H1 (cell line): ENCODE measurements around the gene ARMH1. TPM values are rescaled to one million over a fixed set of nuclear protein-coding genes. Genes with fewer than 3 reads are reported as not detected.

Experiments used
- CTCF ChIA-PET: fragments of 300-600 bp; sonication (Branson Sonifier 250); formaldehyde crosslinking; loops from one replicate; lab custom pipeline; 2021; ENCODE audit not compliant: partially characterized antibody; lab: Charles Lee
- POLR2A ChIA-PET: fragments of 300-600 bp; sonication (Branson Sonifier 250); formaldehyde crosslinking; loops from one replicate; lab custom pipeline; 2021; ENCODE audit warnings: inconsistent platforms; ENCODE audit not compliant: partially characterized antibody; lab: Charles Lee
- DNase-seq, 2 experiments: peaks; one replicate each; pipeline versions ENCODE4 v3.0.0 to v3.0.0-alpha.2; 2010 to 2022; ENCODE audit warnings: low spot score in 2 of 2, low read depth in 1 of 2, mixed read lengths in 1 of 2
- FAIRE-seq: peaks from 2 replicates; lab custom pipeline; 2011; peaks lifted over from hg19 to GRCh38; lab: Jason Lieb, UNC
- H2AFZ ChIP-seq: 2 replicates; pipeline ENCODE4 v1.8.1; 2012; ENCODE audit warnings: low read length, inconsistent platforms
- H2AK5ac ChIP-seq: 2 replicates; pipeline ENCODE4 v1.6.1; 2013; ENCODE audit warnings: low read depth, low read length
- H2BK120ac ChIP-seq: replicated peaks from 2 replicates; pipeline ENCODE3; 2013; ENCODE audit warnings: low read depth, low read length, inconsistent platforms
- H2BK12ac ChIP-seq: 2 replicates; pipeline ENCODE4 v1.6.1; 2013; ENCODE audit warnings: low read depth, low read length
- H2BK15ac ChIP-seq: 2 replicates; pipeline ENCODE4 v1.6.1; 2013; ENCODE audit warnings: low read length
- H2BK20ac ChIP-seq: 2 replicates; pipeline ENCODE4 v1.6.1; 2013; ENCODE audit warnings: low read length
- H2BK5ac ChIP-seq: 2 replicates; pipeline ENCODE4 v1.6.1; 2013; ENCODE audit warnings: low read depth, low read length
- H3K14ac ChIP-seq: 2 replicates; pipeline ENCODE4 v1.6.1; 2013; ENCODE audit warnings: inconsistent platforms; ENCODE audit not compliant: insufficient read length
- H3K18ac ChIP-seq: 2 replicates; pipeline ENCODE4 v1.6.1; 2013; ENCODE audit warnings: low read length; ENCODE audit errors: extremely low read depth
- H3K23ac ChIP-seq: 2 replicates; pipeline ENCODE4 v1.6.1; 2013; ENCODE audit warnings: inconsistent platforms; ENCODE audit not compliant: insufficient read length
- H3K23me2 ChIP-seq: 2 replicates; pipeline ENCODE4 v1.6.1; 2013; ENCODE audit warnings: low read depth, low read length
- H3K27ac ChIP-seq: 2 replicates; pipeline ENCODE4 v1.6.1; 2011; ENCODE audit warnings: low read depth, low read length, inconsistent platforms
- H3K27me3 ChIP-seq, 4 experiments: replicated peaks in 1 of 4; 1 replicate in 1 of 4; 2 replicates in 3 of 4; pipeline versions ENCODE4 v1.6.1 to v1.8.1; 2011 to 2013; ENCODE audit warnings: low read length in 3 of 4, mild to moderate bottlenecking in 3 of 4, inconsistent platforms in 2 of 4, mixed read lengths in 2 of 4, moderate library complexity in 1 of 4; ENCODE audit not compliant: control insufficient read depth in 3 of 4, insufficient read depth in 3 of 4; ENCODE audit errors: extremely low read depth in 1 of 4
- H3K36me3 ChIP-seq, 4 experiments: 2 replicates each; pipeline versions ENCODE4 v1.6.1 to v1.8.1; 2011 to 2013; ENCODE audit warnings: mild to moderate bottlenecking in 4 of 4, low read length in 3 of 4, moderate library complexity in 2 of 4, control low read depth in 1 of 4, inconsistent platforms in 1 of 4; ENCODE audit not compliant: insufficient read depth in 4 of 4, control insufficient read depth in 2 of 4
- H3K4ac ChIP-seq: replicated peaks from 2 replicates; pipeline ENCODE3; 2013; ENCODE audit warnings: low read length, low read depth, mixed read lengths, inconsistent platforms; ENCODE audit not compliant: insufficient read length
- H3K4me1 ChIP-seq, 4 experiments: replicated peaks in 1 of 4; 1 replicate in 1 of 4; 2 replicates in 3 of 4; pipeline versions ENCODE4 v1.6.1 to v1.8.1; 2011 to 2013; ENCODE audit warnings: low read length in 3 of 4, inconsistent platforms in 2 of 4, mixed read lengths in 1 of 4; ENCODE audit not compliant: insufficient read depth in 4 of 4, control insufficient read depth in 3 of 4
- H3K4me2 ChIP-seq, 2 experiments: 2 replicates each; pipeline versions ENCODE4 v1.6.1 to v1.8.1; 2011 to 2013; ENCODE audit warnings: low read depth in 2 of 2, low read length in 2 of 2, control low read depth in 1 of 2, inconsistent platforms in 1 of 2, mild to moderate bottlenecking in 1 of 2; ENCODE audit not compliant: insufficient read depth in 1 of 2
- H3K4me3 ChIP-seq, 4 experiments: fragments of 200-600, 300-600 bp in 1 of 4; sonication (generic), shearing (Covaris generic), sonication (Bioruptor Twin) in 1 of 4; 2 replicates each; pipeline versions ENCODE4 v1.5.1 to v1.8.1; 2011 to 2016; ENCODE audit warnings: low read length in 4 of 4, low read depth in 3 of 4, control low read depth in 2 of 4, inconsistent platforms in 2 of 4, mild to moderate bottlenecking in 2 of 4, mixed read lengths in 1 of 4, moderate library complexity in 1 of 4; ENCODE audit not compliant: insufficient read depth in 2 of 4; ENCODE audit errors: extremely low read depth in 1 of 4
- H3K56ac ChIP-seq: replicated peaks from 2 replicates; pipeline ENCODE3; 2013; ENCODE audit warnings: low read depth, mild to moderate bottlenecking, mixed read lengths, low read length, inconsistent platforms; ENCODE audit not compliant: insufficient read length
- H3K79me1 ChIP-seq: 2 replicates; pipeline ENCODE4 v1.6.1; 2013; ENCODE audit warnings: low read depth, low read length, control low read depth
- H3K79me2 ChIP-seq, 2 experiments: 2 replicates each; pipeline versions ENCODE4 v1.6.1 to v1.8.1; 2012 to 2013; ENCODE audit warnings: low read length in 2 of 2, mild to moderate bottlenecking in 2 of 2, inconsistent platforms in 1 of 2; ENCODE audit not compliant: insufficient read depth in 2 of 2, control insufficient read depth in 1 of 2
- H3K9ac ChIP-seq, 4 experiments: replicated peaks in 1 of 4; 1 replicate in 1 of 4; 2 replicates in 3 of 4; pipeline versions ENCODE4 v1.6.1 to v1.8.1; 2011 to 2013; ENCODE audit warnings: low read depth in 3 of 4, low read length in 3 of 4, control low read depth in 2 of 4, mild to moderate bottlenecking in 2 of 4, moderate library complexity in 2 of 4, inconsistent platforms in 1 of 4; ENCODE audit errors: extremely low read depth in 1 of 4
- H3K9me3 ChIP-seq, 2 experiments: 2 replicates each; pipeline versions ENCODE4 v1.6.1 to v1.8.1; 2012 to 2013; ENCODE audit warnings: mild to moderate bottlenecking in 2 of 2, moderate library complexity in 2 of 2, control low read depth in 1 of 2, inconsistent platforms in 1 of 2, low read depth in 1 of 2, low read length in 1 of 2, mixed read lengths in 1 of 2; ENCODE audit not compliant: insufficient read depth in 2 of 2
- H4K20me1 ChIP-seq, 2 experiments: replicated peaks in 1 of 2; 2 replicates each; pipeline versions ENCODE3 to v1.8.1; 2011 to 2013; ENCODE audit warnings: inconsistent platforms in 2 of 2, low read length in 2 of 2, mild to moderate bottlenecking in 1 of 2; ENCODE audit not compliant: insufficient read depth in 2 of 2, control insufficient read depth in 1 of 2
- H4K5ac ChIP-seq: 2 replicates; pipeline ENCODE4 v1.6.1; 2013; ENCODE audit warnings: low read length, low read depth, mixed read lengths, inconsistent platforms; ENCODE audit not compliant: insufficient read length
- H4K8ac ChIP-seq: 2 replicates; pipeline ENCODE4 v1.8.0; 2013; ENCODE audit warnings: mild to moderate bottlenecking, moderate library complexity, low read length, inconsistent platforms; ENCODE audit not compliant: insufficient read depth; ENCODE audit errors: extremely low read depth
- H4K91ac ChIP-seq: replicated peaks from 2 replicates; pipeline ENCODE3; 2013; ENCODE audit warnings: low read length, mixed read lengths, inconsistent platforms; ENCODE audit not compliant: insufficient read length
- CEBPB ChIP-seq: IDR thresholded peaks from 2 replicates; pipeline ENCODE4 v1.6.1; 2012; ENCODE audit warnings: low read depth, low read length
- E2F6 ChIP-seq: IDR thresholded peaks from 2 replicates; pipeline ENCODE4 v1.6.1; 2012; ENCODE audit warnings: inconsistent platforms
- HDAC2 ChIP-seq, 2 experiments: fragments of 300-600 bp in 1 of 2; sonication (generic) in 1 of 2; IDR thresholded peaks; 2 replicates each; pipeline ENCODE4 v1.6.1; 2011 to 2012; ENCODE audit warnings: low read depth in 2 of 2, low read length in 2 of 2, mild to moderate bottlenecking in 2 of 2, moderate library complexity in 2 of 2, borderline replicate concordance in 1 of 2, inconsistent platforms in 1 of 2
- JUND ChIP-seq: IDR thresholded peaks from 2 replicates; pipeline ENCODE4 v1.6.1; 2011; ENCODE audit warnings: mild to moderate bottlenecking, improper control_type of control experiment, low read length
- SP1 ChIP-seq: IDR thresholded peaks from 2 replicates; pipeline ENCODE4 v1.6.1; 2011; ENCODE audit warnings: low read depth, low read length
- WGBS, 2 experiments: shearing (Covaris generic) in 1 of 2; methylation state at CpG; one replicate each; pipeline versions ENCODE4 v1.1.6 to v1.1.7; 2013 to 2015; ENCODE audit warnings: low lambda C conversion rate in 2 of 2, mixed read lengths in 2 of 2, inconsistent platforms in 1 of 2, low coverage in 1 of 2, missing lambda C conversion rate in 1 of 2; ENCODE audit not compliant: insufficient replicate concordance in 2 of 2, insufficient coverage in 1 of 2, insufficient read length in 1 of 2; ENCODE audit errors: extremely low coverage in 1 of 2, missing lambda C conversion rate in 1 of 2; 5-methylcytosine and 5-hydroxymethylcytosine counted together
- polyA plus RNA-seq, 7 experiments: library from polyadenylated mRNA; depleted of rRNA in 3 of 7; stranded (reverse) in 5 of 7; unstranded in 2 of 7; fragments of >200 nt in 5 of 7; fragments of 200-250 nt in 2 of 7; gene quantifications; 1 replicate in 5 of 7; 2 replicates in 1 of 7; 4 replicates in 1 of 7; pipeline versions ENCODE4 v1.2.1 to v1.2.3, GENCODE V29; 2011 to 2013; ENCODE audit warnings: missing spikeins in 2 of 7, mixed read lengths in 2 of 7
- total RNA-seq: library from RNA; stranded (reverse); fragmentation: NEBNext Ultra II Directional; extraction: Animal tissue kit (Norgen Biotek cat#: 25700); gene quantifications from 2 replicates; pipeline ENCODE4 v1.2.1, GENCODE V29; 2021

ARMH1 gene
- total and polyA plus RNA-seq, 2 of the 8 experiments (the other 6 are each of a cell fraction or from before 2014, with no cell fraction given) = 0.82 to 0.85 TPM

GRCh38 chr1:44632598-44632997, 41.9 kb upstream of the ARMH1 start:
- no peak for TF ChIP-seq JUND
- 0 out of 4 replicates have a peak, but pooled peaks of 1 of the 2 experiments have one; percentile 36 for TF ChIP-seq HDAC2 (IDR thresholded peaks at IDR 0.05; ENCODE audit: borderline replicate concordance in 1 of 2, low read depth in 2 of 2, low read length in 2 of 2)
- no peak for TF ChIP-seq SP1
- TF ChIP-seq E2F6 = no peak
- no peak for TF ChIP-seq CEBPB
- Histone ChIP-seq H3K79me1 (peaks cover 15% of the 10 kb centered on the region), H3K27ac (peak overlapping the region; percentile 96), H3K4me1 (peaks cover 0 to 11% (median 4%) of the 10 kb centered on the region in 4 experiments; a peak in 6 of 7 replicates), H3K4ac (no peak overlapping the region), H2BK15ac (no peak overlapping the region), H2AK5ac (no peak overlapping the region), H3K79me2 (peaks cover 3 to 26% of the 10 kb centered on the region in 2 experiments; a peak in 3 of 4 replicates), H3K18ac (peak overlapping the region; percentile 75; the same call in 1 of the 2 replicates), H3K23ac (no peak overlapping the region), H2AFZ (no peak overlapping the region), H4K91ac (no peak overlapping the region), H3K14ac (no peak overlapping the region), H3K36me3 (peaks cover 24 to 45% (median 36%) of the 10 kb centered on the region in 4 experiments; a peak in 7 of 8 replicates), H3K4me2 (peak overlapping the region; percentile 74 to 93), H2BK12ac (no peak overlapping the region), H4K20me1 (peaks cover 2 to 10% of the 10 kb centered on the region in 2 experiments), H3K23me2 (no peaks in the 10 kb centered on the region; the same call in 1 of the 2 replicates), H2BK120ac (no peak overlapping the region), H4K8ac (peak overlapping the region; percentile 76; the same call in 1 of the 2 replicates), H3K9ac (peak overlapping the region; percentile 82 to 90 (median 85); a peak in 6 of 7 replicates), H3K4me3 (peak overlapping the region; percentile 73 to 81 (median 78)), H3K27me3 (no peaks in the 10 kb centered on the region), H3K56ac (no peak overlapping the region), H2BK20ac (no peak overlapping the region), H2BK5ac (peak overlapping the region; percentile 42; the same call in 1 of the 2 replicates), H3K9me3 (no peaks in the 10 kb centered on the region), H4K5ac (no peak overlapping the region)
- ChIA-PET CTCF (interaction anchor here (0.7 to 15.0 kb wide), 11 partner anchors 8 to 698 kb away, joined by 3 to 197 read pairs (median 3); partner anchors contain the start of gene TMEM53), POLR2A (interaction anchor here (0.7 to 30.8 kb wide), 38 partner anchors 4 to 602 kb away, joined by 3 to 633 read pairs (median 4); partner anchors contain the start of genes ARMH1, DMAP1, PLK3 and RNF220)
- FAIRE-seq = no peak
- 33% methylated on average over 9 of the region's 9 CpGs; no CpG with 5 or more reads in 1 of the 2 experiments for WGBS, 2 experiments
- DNase-seq = no peak
